Fibroblast of villous mesenchyme (primary cell): Measurements from ENCODE around the gene MPRIP. TPM values are rescaled to one million over a fixed set of nuclear protein-coding genes. Genes with fewer than 3 reads are reported as not detected.

Experiments
- DNase-seq: peaks from one replicate; pipeline ENCODE4 v3.0.0-alpha.2; 2010; ENCODE audit warnings: low read depth
- H3K4me3 ChIP-seq: 2 replicates; pipeline ENCODE4 v1.5.1; 2011; ENCODE audit warnings: low read depth, mild to moderate bottlenecking, low read length
- total RNA-seq: library from RNA; depleted of rRNA; stranded (reverse); fragments of >200 nt; gene quantifications from 2 replicates; pipeline ENCODE4 v1.2.3, GENCODE V29; 2012
- TF ChIP-seq, protein P1 (sequence below): IDR thresholded peaks from 2 replicates; pipeline ENCODE4 v1.5.1; 2012; ENCODE audit warnings: low read depth, mild to moderate bottlenecking, low read length; ENCODE audit not compliant: insufficient read depth

Gene MPRIP
- total RNA-seq, 1 donor: 178 TPM

DNA sequence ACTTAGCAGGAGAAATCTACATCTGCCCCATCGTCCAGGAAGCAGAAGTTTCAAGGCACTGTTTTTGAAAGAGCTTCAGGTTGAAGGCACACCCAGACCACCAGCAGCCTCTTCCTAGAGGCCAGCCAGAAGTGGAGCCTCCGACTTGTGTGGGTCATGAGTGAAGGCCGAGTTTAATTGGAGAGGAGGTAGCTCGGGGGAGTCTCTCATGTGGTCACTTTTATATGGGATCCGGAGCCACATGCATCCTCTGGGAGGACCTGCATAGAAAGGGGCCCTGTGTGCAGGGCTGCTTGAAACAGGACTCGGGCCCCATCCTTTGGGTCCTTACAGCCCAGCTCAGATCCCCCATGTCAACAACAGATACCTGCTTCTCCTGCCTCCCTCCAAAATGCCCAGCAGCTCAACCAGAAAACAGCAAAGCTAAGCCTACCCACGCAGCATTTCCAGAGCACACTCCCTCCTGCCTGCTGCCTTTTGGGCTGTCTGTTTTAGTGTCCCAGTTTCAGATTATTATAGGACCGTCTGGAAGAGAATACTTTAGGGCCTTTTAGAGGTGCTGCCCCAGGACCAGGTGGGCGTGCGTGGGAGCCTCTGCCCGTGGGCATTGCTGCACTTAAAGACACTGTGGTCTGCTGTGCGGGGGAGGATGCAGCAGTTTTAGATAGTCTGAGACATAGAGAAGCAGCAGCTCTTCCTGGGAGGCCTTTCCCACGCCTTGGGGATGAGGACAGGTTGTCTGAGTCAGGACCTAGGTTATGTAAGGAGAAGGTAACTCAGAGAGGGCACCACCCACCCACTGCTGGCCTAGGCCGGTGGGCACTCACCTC lies 29.5 kb downstream of the MPRIP start:
- DNase-seq: peak; percentile 49
- no peak overlapping the region for H3K4me3 ChIP-seq
- TF ChIP-seq, protein P1, sequence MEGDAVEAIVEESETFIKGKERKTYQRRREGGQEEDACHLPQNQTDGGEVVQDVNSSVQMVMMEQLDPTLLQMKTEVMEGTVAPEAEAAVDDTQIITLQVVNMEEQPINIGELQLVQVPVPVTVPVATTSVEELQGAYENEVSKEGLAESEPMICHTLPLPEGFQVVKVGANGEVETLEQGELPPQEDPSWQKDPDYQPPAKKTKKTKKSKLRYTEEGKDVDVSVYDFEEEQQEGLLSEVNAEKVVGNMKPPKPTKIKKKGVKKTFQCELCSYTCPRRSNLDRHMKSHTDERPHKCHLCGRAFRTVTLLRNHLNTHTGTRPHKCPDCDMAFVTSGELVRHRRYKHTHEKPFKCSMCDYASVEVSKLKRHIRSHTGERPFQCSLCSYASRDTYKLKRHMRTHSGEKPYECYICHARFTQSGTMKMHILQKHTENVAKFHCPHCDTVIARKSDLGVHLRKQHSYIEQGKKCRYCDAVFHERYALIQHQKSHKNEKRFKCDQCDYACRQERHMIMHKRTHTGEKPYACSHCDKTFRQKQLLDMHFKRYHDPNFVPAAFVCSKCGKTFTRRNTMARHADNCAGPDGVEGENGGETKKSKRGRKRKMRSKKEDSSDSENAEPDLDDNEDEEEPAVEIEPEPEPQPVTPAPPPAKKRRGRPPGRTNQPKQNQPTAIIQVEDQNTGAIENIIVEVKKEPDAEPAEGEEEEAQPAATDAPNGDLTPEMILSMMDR: no peak

DNA sequence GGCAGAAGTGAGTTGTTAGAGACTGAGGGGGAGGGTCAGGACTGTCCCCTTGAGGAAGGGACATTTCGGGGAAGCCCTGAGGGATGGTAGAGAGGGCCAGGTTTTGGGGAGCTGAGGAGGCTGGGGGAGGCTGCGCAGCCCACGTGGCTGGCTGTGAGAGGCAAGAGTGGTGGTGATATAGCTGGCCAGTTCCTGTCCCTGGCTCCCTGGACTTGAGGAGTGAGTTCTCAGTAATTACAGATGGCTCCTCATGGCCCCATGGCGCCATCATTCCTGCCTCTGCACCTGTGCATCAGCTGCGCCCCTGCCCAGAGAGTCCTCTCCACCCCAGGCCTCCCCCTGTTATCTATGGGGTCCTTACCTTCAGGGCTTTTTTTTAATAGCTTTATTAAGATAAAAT lies 30.3 kb downstream of the MPRIP start:
- no peak overlapping the region for H3K4me3 ChIP-seq
- no peak for DNase-seq
- TF ChIP-seq, protein P1: no peak

DNA sequence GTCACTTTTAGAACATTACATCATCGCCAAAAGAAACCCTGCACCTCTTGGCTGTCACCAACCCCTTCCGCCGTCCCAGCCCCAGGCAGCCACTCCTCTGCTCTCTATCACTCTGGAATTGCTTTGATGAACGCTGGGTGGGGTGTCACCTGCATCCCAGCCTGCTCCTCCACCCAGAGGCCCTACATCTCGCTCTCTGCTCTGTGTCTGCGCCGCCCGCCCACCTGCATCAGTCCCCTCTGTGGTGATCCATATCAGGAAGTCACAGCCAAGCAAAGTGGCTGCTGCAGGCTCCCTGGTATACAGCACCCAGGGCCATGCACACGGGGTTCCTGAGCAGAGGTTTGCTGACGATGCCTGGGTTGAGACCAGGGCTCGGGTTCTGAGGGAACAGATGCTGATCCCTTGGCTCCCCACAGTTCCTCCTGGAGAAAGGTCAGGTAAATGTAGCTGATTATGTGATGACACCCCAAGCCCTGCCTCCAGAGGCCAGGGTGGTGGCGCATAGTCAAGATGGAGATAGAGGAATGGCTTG lies 30.8 kb downstream of the MPRIP start:
- H3K4me3 ChIP-seq: no peak overlapping the region
- TF ChIP-seq, protein P1: no peak
- DNase-seq: no peak

DNA sequence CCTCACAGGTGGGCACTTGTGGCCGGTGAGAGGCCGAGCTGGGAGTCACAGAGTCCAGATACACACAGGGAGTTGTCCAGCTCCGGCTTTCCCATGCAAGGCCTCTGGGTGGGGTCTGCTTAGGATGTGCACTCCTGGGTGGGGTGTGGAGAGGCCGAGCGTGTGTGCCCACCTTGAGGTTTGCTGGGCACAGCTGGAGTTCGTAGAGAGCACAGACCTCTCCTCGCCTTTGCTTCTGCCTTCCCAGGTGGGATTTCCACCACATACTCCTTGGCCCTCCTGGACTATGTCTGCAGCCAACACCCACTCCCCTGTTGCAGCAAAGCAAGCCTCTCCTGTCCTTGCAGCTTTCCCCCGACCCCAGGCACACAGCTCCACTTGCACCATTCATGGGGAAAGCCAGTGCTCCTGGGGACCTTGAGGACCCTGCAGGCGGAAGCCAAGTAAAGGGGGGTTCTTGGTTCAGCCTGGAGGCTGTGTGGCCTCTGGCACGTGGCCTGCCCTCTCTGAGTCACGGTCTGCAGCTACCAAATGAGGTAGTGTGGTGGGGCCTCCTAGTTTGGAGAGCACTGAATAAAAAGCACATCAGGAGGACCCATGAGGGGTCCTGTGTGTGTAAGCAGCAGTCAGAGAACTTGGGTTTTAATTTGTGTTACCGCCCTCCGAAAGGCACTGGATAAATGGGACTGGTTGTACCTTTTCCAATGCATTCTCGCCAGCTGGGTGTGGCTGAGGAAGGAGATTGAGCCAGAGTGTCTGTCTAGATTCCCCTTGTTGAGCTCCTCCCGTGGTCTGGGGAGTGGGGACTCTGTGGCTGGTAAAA lies 31.5 kb downstream of the MPRIP start:
- no peak overlapping the region for H3K4me3 ChIP-seq
- TF ChIP-seq, protein P1: no peak
- DNase-seq: peak; percentile 54

DNA sequence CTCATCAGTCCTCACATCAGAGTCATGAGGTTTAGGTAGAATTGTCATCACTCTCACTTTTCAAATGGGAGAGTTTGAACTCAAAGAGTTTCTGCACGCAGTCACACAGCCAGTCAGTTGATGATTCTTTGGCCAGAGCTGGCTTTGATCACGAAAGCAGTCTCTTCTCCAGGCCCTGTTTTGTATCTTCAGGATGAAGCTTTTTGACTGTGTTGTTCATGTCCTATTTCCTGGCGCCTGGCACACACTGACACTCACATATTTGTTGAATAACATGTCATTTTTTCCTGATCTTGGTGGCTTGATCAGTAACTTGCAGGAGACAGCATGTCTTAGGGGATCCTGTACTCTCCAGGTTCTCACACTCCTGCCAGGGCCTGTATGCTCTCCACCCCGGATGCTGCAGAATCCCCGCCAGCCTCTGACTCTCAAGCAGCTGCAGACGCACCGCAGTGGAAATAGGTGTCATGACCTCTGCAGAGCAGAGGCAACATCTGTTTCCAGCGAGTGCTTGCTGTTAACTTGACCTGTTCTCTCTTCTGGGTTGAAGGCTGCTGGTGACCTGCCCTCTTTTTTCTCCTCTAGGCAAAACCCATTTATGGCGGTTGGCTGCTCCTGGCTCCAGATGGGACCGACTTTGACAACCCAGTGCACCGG lies 33.0 kb downstream of the MPRIP start:
- H3K4me3 ChIP-seq: no peak overlapping the region
- TF ChIP-seq, protein P1: no peak
- peak; percentile 97 for DNase-seq

DNA sequence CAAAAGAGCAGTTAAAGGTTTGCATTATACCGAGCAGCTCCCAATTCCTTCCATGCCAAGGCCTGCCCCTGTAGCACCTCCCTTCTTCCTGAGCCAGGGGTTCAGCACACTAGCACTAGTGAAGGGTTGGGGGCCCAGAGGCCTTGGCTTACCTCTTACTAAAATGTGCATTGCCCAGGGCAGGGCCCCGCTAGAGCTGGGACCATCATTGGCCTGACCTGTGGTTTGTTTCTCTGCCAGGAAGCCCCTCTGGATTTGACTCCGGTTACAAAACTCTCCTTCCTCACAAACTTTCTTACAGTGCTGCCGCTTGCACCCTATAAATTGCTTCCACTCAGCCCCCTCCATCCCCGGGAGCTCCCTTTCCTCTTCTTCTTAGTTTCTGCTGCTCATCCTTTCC lies 33.8 kb downstream of the MPRIP start:
- TF ChIP-seq, protein P1: no peak
- H3K4me3 ChIP-seq: no peak overlapping the region
- no peak for DNase-seq
